Cardiac muscle cell (in vitro differentiated cells and primary cell): ENCODE measurements around the gene TTLL5. TPM values are rescaled to one million over a fixed set of nuclear protein-coding genes. Genes with fewer than 3 reads are reported as not detected.
A peak's percentile ranks its signal among the peaks of the same experiment; 100 is the strongest.

Source experiments
- DNase-seq, 2 donors: peaks; one replicate each; pipeline versions ENCODE4 v3.0.0 to v3.0.0-alpha.2; 2010 to 2017; ENCODE audit warnings: low read depth in 1 of 2, low spot score in 1 of 2
- H3K27ac ChIP-seq: fragments of 200-600 bp; sonication (generic); 2 replicates; pipeline ENCODE4 v1.5.1; 2016
- H3K27me3 ChIP-seq: fragments of 200-600 bp; sonication (generic); 2 replicates; pipeline ENCODE4 v1.6.0; 2016; ENCODE audit warnings: control low read depth
- H3K36me3 ChIP-seq: fragments of 200-600 bp; sonication (generic); 2 replicates; pipeline ENCODE4 v1.5.1; 2016; ENCODE audit warnings: control low read depth
- H3K4me1 ChIP-seq: fragments of 200-600 bp; sonication (generic); 2 replicates; pipeline ENCODE4 v1.8.1; 2017; ENCODE audit warnings: low read depth, mild to moderate bottlenecking, mixed run types
- H3K4me3 ChIP-seq: fragments of 200-600 bp; sonication (generic); 2 replicates; pipeline ENCODE4 v1.5.1; 2016; ENCODE audit warnings: mild to moderate bottlenecking
- H3K9me3 ChIP-seq: fragments of 200-600 bp; sonication (generic); 2 replicates; pipeline ENCODE4 v1.5.1; 2017; ENCODE audit warnings: low read depth, mild to moderate bottlenecking, control low read depth
- polyA plus RNA-seq: library from polyadenylated mRNA; unstranded; fragments of >200 nt; fragmentation: Nextera tagmentation; extraction: Ambion mirVana; gene quantifications from 2 replicates; pipeline ENCODE4 v1.2.1, GENCODE V29; 2016
- total RNA-seq: library from RNA; depleted of rRNA; stranded (reverse); fragments of >200 nt; gene quantifications from 2 replicates; pipeline ENCODE4 v1.2.3, GENCODE V29; 2016
- TF ChIP-seq, protein P1 (sequence below): IDR thresholded peaks from 2 replicates; pipeline ENCODE4 v1.5.1; 2012; ENCODE audit warnings: low read depth, mild to moderate bottlenecking, low read length

Gene TTLL5
- total and polyA plus RNA-seq, 2 experiments from 2014 or later: 24.1 to 28.4 TPM

DNA sequence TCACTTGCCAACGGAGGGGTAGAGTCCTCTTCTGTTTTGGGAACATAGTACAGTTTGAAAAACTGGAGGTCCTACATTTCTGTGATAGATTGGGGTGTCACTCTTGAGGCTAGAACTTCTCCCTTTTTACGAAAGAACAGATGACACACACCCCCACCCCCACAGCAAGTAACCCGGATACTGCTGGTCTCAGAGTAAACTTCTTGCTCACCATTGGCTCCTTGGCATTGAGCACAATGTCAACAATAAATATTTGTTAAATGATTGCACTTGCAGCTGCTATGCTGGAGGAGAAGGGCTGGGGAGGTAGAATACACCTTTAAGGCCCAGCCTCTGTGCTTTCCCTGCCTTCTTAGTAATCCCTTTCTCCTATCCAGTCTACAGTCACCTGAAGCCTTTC is 170.9 kb downstream of the TTLL5 start:
- Histone ChIP-seq H3K36me3 (no peaks in the 10 kb centered on the region), H3K4me1 (peaks cover 14% of the 10 kb centered on the region), H3K4me3 (no peak overlapping the region), H3K9me3 (no peaks in the 10 kb centered on the region), H3K27ac (no peak overlapping the region), H3K27me3 (no peaks in the 10 kb centered on the region)
- TF ChIP-seq, protein P1, sequence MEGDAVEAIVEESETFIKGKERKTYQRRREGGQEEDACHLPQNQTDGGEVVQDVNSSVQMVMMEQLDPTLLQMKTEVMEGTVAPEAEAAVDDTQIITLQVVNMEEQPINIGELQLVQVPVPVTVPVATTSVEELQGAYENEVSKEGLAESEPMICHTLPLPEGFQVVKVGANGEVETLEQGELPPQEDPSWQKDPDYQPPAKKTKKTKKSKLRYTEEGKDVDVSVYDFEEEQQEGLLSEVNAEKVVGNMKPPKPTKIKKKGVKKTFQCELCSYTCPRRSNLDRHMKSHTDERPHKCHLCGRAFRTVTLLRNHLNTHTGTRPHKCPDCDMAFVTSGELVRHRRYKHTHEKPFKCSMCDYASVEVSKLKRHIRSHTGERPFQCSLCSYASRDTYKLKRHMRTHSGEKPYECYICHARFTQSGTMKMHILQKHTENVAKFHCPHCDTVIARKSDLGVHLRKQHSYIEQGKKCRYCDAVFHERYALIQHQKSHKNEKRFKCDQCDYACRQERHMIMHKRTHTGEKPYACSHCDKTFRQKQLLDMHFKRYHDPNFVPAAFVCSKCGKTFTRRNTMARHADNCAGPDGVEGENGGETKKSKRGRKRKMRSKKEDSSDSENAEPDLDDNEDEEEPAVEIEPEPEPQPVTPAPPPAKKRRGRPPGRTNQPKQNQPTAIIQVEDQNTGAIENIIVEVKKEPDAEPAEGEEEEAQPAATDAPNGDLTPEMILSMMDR: no peak
- no peak for DNase-seq

DNA sequence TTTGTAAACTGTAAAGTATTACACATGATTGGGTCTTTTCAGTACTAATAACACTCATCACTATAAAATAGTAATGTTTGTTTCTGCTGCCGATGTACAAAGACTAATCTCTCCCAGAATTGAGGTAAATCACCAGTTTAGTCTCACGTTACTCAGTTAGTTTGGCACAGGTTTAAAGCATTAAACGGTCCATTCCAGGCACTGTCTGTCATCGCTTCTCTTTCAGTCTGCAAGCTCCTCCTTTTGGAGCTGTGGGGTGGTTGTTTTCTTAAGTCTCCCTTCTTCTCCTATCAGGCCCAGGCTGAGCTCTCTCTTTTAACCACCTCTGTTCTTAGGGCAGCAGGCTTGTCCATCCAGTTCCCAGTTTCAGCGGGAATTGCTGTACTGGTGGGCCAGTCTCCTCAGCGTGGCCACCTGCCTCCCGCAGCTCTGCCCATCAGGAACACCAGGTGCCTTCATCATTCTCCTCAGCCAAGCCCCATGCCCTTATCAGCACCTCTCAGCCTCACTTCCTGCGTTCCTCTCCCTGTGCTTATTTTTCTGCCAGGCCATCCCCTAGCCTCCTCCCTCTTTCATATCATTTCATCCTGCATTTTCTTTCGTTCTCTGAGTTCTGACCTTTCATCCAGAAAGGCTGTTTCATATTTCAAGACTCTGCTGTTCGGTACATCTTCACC is 171.7 kb downstream of the TTLL5 start:
- H3K36me3 ChIP-seq: no peaks in the 10 kb centered on the region
- H3K27me3 ChIP-seq: no peaks in the 10 kb centered on the region
- H3K4me3 ChIP-seq: no peak overlapping the region
- peaks cover 14% of the 10 kb centered on the region for H3K4me1 ChIP-seq
- DNase-seq: peak in 1 of 2 donors; percentile 68
- H3K27ac ChIP-seq: peak overlapping the region; percentile 34
- TF ChIP-seq, protein P1: no peak
- H3K9me3 ChIP-seq: no peaks in the 10 kb centered on the region

DNA sequence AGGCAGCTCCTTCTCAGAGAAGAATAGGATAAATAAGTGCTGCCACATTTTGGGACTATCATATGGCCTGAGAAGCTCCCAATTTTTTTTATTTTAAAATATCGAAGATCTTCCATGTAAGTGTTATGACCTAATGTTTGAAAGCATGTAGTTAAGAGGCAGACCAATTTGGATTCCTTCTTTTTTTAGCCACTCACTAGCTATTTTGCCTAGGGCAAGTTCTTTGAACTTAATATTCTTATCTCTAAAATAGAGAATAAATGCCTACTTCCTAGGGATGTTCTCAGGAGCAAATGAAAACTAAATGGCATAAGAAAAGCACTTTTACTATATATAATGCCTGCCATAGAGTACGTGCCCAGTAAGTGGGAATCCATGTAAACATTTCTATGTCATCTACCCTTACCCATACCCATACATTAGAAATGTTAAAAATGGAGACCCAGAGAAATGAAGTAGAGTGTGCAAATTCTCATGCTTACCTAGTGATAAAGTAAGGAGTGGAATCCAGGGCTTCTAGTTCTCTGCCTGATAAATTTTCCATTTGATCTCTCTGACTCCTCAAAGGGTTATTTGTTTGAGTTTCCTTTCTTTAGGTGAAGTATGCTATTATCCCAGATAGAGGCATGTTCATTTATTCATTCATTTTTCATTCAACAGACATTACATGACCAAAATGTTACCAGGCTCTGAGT is 172.4 kb downstream of the TTLL5 start:
- DNase-seq: no peak
- no peaks in the 10 kb centered on the region for H3K9me3 ChIP-seq
- H3K27me3 ChIP-seq: no peaks in the 10 kb centered on the region
- no peak overlapping the region for H3K4me3 ChIP-seq
- peak overlapping the region; percentile 29 for H3K27ac ChIP-seq
- H3K36me3 ChIP-seq: no peaks in the 10 kb centered on the region
- peaks cover 14% of the 10 kb centered on the region for H3K4me1 ChIP-seq
- TF ChIP-seq, protein P1: no peak

DNA sequence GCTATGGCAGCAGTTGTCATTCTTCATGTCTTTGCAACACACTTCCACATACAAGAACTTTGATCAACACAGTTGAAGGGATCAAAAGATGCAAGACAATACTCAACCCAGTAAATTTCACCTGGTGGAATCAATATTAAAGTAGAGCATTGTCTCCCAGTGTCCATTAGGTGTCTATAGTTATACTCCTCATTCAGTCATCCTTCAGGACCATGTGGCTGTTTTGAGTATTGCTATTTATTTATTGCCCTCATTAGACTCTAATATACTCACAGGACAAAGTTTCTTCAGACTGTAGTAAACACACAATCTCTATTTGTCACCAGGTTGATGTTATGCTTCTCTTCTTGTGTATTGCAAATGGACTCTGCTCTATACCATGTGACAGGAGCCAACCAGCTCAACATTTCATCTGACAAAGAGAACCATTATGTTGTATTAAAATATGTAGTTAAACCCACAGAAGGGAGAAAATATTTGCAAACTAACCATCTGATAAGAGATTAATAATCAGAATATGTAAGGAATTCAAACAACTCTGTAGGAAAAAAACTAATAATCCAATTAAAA is 174.2 kb downstream of the TTLL5 start:
- no peak overlapping the region for H3K27ac ChIP-seq
- H3K36me3 ChIP-seq: no peaks in the 10 kb centered on the region
- no peak overlapping the region for H3K4me3 ChIP-seq
- H3K9me3 ChIP-seq: no peaks in the 10 kb centered on the region
- H3K27me3 ChIP-seq: no peaks in the 10 kb centered on the region
- TF ChIP-seq, protein P1: no peak
- H3K4me1 ChIP-seq: peaks cover 14% of the 10 kb centered on the region
- DNase-seq: no peak

DNA sequence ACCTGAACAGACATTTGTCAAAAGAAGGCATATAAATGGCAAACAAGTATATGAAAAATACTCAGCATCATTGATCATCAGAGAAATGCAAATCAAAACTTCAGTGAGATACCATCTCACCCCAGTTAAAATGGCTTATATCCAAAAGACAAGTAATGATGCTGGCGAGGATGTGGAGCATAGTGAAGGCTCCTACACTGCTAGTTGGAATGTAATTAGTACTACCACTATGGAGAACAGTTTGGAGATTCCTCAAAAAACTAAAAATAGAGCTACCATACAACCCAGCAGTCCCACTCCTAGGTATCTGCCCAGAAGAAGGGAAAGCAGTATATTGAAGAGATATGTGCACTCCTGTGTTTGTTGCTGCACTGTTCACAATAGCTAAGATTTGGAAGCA is 174.7 kb downstream of the TTLL5 start:
- no peak for DNase-seq

More for the DNA sequence above, 174.7 kb downstream of the TTLL5 start:
- Histone ChIP-seq H3K4me1 (peaks cover 14% of the 10 kb centered on the region), H3K4me3 (no peak overlapping the region), H3K36me3 (no peaks in the 10 kb centered on the region), H3K27ac (no peak overlapping the region), H3K9me3 (no peaks in the 10 kb centered on the region), H3K27me3 (no peaks in the 10 kb centered on the region)
- TF ChIP-seq, protein P1: no peak
